DND-41 (cell line): Measurements from ENCODE around the gene GALNTL6.

ENCODE experiments used
- EZH2 ChIP-seq: IDR thresholded peaks from 3 replicates; pipeline ENCODE4 v1.6.1; 2012; ENCODE audit warnings: borderline replicate concordance, low read depth, mild to moderate bottlenecking, moderate library complexity, low read length, inconsistent platforms; ENCODE audit not compliant: severe bottlenecking
- TF ChIP-seq, protein P1 (sequence below): IDR thresholded peaks from 2 replicates; pipeline ENCODE4 v1.5.1; 2012; ENCODE audit warnings: borderline replicate concordance, low read length, moderate library complexity, mild to moderate bottlenecking; ENCODE audit not compliant: poor library complexity, severe bottlenecking; ENCODE audit errors: extremely low read depth

DNA sequence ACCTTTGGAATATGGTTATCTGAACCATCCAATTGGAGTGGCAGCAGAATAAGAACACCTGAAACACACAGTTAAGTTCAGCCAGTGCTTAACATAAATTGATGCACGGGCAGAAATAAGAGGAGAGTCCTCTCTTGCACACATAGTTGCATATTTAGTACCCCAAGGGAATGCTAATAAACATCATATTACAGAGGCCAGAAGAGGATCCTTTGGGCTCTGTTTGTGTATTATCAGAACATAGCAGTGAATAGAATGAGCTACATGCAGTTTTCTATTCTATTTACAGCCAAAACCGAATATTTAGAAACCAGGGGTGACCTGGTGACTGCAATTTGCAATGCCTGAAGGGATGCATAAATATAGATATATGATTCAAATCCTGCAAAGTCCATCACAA is 1054.6 kb downstream of the GALNTL6 start:
- TF ChIP-seq, protein P1, sequence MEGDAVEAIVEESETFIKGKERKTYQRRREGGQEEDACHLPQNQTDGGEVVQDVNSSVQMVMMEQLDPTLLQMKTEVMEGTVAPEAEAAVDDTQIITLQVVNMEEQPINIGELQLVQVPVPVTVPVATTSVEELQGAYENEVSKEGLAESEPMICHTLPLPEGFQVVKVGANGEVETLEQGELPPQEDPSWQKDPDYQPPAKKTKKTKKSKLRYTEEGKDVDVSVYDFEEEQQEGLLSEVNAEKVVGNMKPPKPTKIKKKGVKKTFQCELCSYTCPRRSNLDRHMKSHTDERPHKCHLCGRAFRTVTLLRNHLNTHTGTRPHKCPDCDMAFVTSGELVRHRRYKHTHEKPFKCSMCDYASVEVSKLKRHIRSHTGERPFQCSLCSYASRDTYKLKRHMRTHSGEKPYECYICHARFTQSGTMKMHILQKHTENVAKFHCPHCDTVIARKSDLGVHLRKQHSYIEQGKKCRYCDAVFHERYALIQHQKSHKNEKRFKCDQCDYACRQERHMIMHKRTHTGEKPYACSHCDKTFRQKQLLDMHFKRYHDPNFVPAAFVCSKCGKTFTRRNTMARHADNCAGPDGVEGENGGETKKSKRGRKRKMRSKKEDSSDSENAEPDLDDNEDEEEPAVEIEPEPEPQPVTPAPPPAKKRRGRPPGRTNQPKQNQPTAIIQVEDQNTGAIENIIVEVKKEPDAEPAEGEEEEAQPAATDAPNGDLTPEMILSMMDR = no peak
- no peak for TF ChIP-seq EZH2
